Endothelial cell of umbilical vein (primary cell): ENCODE data around the gene BPI. TPM values are rescaled to one million over a fixed set of nuclear protein-coding genes. Genes with fewer than 3 reads are reported as not detected.

ENCODE experiments used
- BruUV-seq: library from RNA; stranded (reverse); fragments of 400-500 nt; replicated peaks from 2 replicates; lab custom pipeline; 2021; lab: Mats Ljungman, UMichigan
- CTCF ChIA-PET: fragments of 300-600, 350-600 bp; sonication (Branson Sonifier 250); formaldehyde crosslinking; loops from one replicate; lab custom pipeline; 2021; ENCODE audit warnings: antibody characterized with exemption, inconsistent platforms; lab: Charles Lee
- POLR2A ChIA-PET: fragments of 300-600, 350-600 bp; sonication (Branson Sonifier 250); formaldehyde crosslinking; loops from one replicate; lab custom pipeline; 2021; ENCODE audit warnings: antibody characterized with exemption, inconsistent platforms; lab: Charles Lee
- DNase-seq: peaks from one replicate; pipeline ENCODE4 v3.0.0-alpha.2; 2011; ENCODE audit warnings: low read depth, low spot score
- FAIRE-seq: peaks from 2 replicates; lab custom pipeline; 2011; peaks lifted over from hg19 to GRCh38; lab: Jason Lieb, UNC
- H2AFZ ChIP-seq: 2 replicates; pipeline ENCODE4 v1.6.0; 2012; ENCODE audit warnings: low read depth, low read length, control low read depth, inconsistent platforms
- H3K27ac ChIP-seq: 2 replicates; pipeline ENCODE4 v1.5.1; 2011; ENCODE audit warnings: low read depth, mild to moderate bottlenecking, control low read depth, low read length, moderate library complexity; ENCODE audit not compliant: insufficient read depth
- H3K27me3 ChIP-seq, 2 experiments: 2 replicates each; pipeline versions ENCODE4 v1.6.0 to v1.6.1; 2011; ENCODE audit warnings: low read length in 2 of 2, mixed read lengths in 1 of 2; ENCODE audit not compliant: control insufficient read depth in 2 of 2, insufficient read depth in 2 of 2
- H3K36me3 ChIP-seq, 2 experiments: 2 replicates in 1 of 2; 3 replicates in 1 of 2; pipeline ENCODE4 v1.5.1; 2011; ENCODE audit warnings: low read length in 2 of 2, mild to moderate bottlenecking in 1 of 2, moderate library complexity in 1 of 2; ENCODE audit not compliant: control insufficient read depth in 2 of 2, insufficient read depth in 2 of 2; ENCODE audit errors: extremely low read depth in 1 of 2
- H3K4me1 ChIP-seq: 3 replicates; pipeline ENCODE4 v1.5.1; 2011; ENCODE audit warnings: mild to moderate bottlenecking, low read length; ENCODE audit not compliant: control insufficient read depth, insufficient read depth; ENCODE audit errors: extremely low read depth
- H3K4me2 ChIP-seq: 2 replicates; pipeline ENCODE4 v1.6.1; 2011; ENCODE audit warnings: low read length, control low read depth, mixed read lengths; ENCODE audit not compliant: insufficient read depth
- H3K4me3 ChIP-seq, 3 experiments: fragments of 200-600 bp in 1 of 3; sonication (generic), shearing (Covaris generic) in 1 of 3; replicated peaks in 1 of 3; 2 replicates each; pipeline ENCODE4 v1.5.1; 2011 to 2016; ENCODE audit warnings: control low read depth in 3 of 3, low read length in 3 of 3, mild to moderate bottlenecking in 2 of 3, inconsistent platforms in 1 of 3, low read depth in 1 of 3, moderate library complexity in 1 of 3; ENCODE audit not compliant: insufficient read depth in 1 of 3
- H3K79me2 ChIP-seq: 2 replicates; pipeline ENCODE4 v1.6.0; 2012; ENCODE audit warnings: low read length, inconsistent platforms; ENCODE audit not compliant: control insufficient read depth, insufficient read depth
- H3K9ac ChIP-seq: replicated peaks from 2 replicates; pipeline ENCODE3; 2011; ENCODE audit warnings: low read length, control low read depth; ENCODE audit not compliant: insufficient read depth; ENCODE audit errors: extremely low read depth
- H3K9me1 ChIP-seq: replicated peaks from 3 replicates; pipeline ENCODE4 v1.6.0; 2011; ENCODE audit warnings: mild to moderate bottlenecking, low read length; ENCODE audit not compliant: control insufficient read depth, insufficient read depth; ENCODE audit errors: extremely low read depth
- H3K9me3 ChIP-seq: replicated peaks from 2 replicates; pipeline ENCODE4 v1.5.1; 2012; ENCODE audit warnings: low read length, inconsistent platforms; ENCODE audit not compliant: control insufficient read depth, insufficient read depth
- H4K20me1 ChIP-seq: replicated peaks from 2 replicates; pipeline ENCODE3; 2011; ENCODE audit warnings: mild to moderate bottlenecking, low read length; ENCODE audit not compliant: control insufficient read depth, insufficient read depth; ENCODE audit errors: extremely low read depth
- CTCF ChIP-seq, 2 donors: IDR thresholded peaks; 1 replicate in 1 of 2; 2 replicates in 1 of 2; pipeline ENCODE4 v1.5.1; 2011; ENCODE audit warnings: low read length in 2 of 2, mild to moderate bottlenecking in 2 of 2, moderate library complexity in 2 of 2, control low read depth in 1 of 2, inconsistent platforms in 1 of 2, low read depth in 1 of 2; ENCODE audit not compliant: insufficient read depth in 1 of 2; ENCODE audit errors: extremely low read depth in 1 of 2
- EZH2 ChIP-seq: IDR thresholded peaks from 2 replicates; pipeline ENCODE4 v1.6.1; 2012; ENCODE audit warnings: borderline replicate concordance, low read depth, mild to moderate bottlenecking, moderate library complexity, low read length, inconsistent platforms; ENCODE audit not compliant: severe bottlenecking
- GATA2 ChIP-seq: IDR thresholded peaks from 2 replicates; pipeline ENCODE4 v1.7.0; 2011; ENCODE audit warnings: low read depth, mild to moderate bottlenecking, moderate library complexity, mixed read lengths, low read length; ENCODE audit not compliant: insufficient read length, insufficient read depth
- MAX ChIP-seq: IDR thresholded peaks from 2 replicates; pipeline ENCODE4 v1.6.1; 2011; ENCODE audit not compliant: insufficient read depth, insufficient read length
- POLR2A ChIP-seq: IDR thresholded peaks from 2 replicates; pipeline ENCODE4 v1.6.1; 2012; ENCODE audit warnings: low read depth, mild to moderate bottlenecking, control low read depth, low read length
- POLR2AphosphoS5 ChIP-seq: IDR thresholded peaks from 2 replicates; pipeline ENCODE4 v1.6.1; 2012; ENCODE audit warnings: low read depth, mild to moderate bottlenecking, control low read depth, low read length, moderate library complexity; ENCODE audit not compliant: insufficient read depth
- dilution Hi-C: fragments of 300-500 bp; cut with MboI; formaldehyde crosslinking; loops from one replicate; pipeline ENCODE4 v1.15.0; 2019; ENCODE audit warnings: low sequenced_read_pairs; ENCODE audit not compliant: extremely low pct_ligation_motif_present
- intact Hi-C: fragments of 100-400 bp; cut with micrococcal nuclease; formaldehyde crosslinking; loops from one replicate; pipeline ENCODE4 v1.10.0; 2022
- polyA plus RNA-seq, 4 experiments: library from polyadenylated mRNA; depleted of rRNA in 3 of 4; stranded (reverse) in 3 of 4; unstranded in 1 of 4; fragments of >200 nt; gene quantifications; 2 replicates each; pipeline versions ENCODE4 v1.2.1 to v1.2.3, GENCODE V29; 2011 to 2012; ENCODE audit warnings: missing spikeins in 1 of 4
- total RNA-seq: library from RNA; stranded (reverse); gene quantifications from 2 replicates; pipeline ENCODE4 v1.2.3, GENCODE V29; 2021

Gene BPI
- total and polyA plus RNA-seq, 2 donors (not counting 3 experiments of a cell fraction or from before 2014, with no cell fraction given): not detected

GRCh38 chr20:38354227-38354626 is 50.3 kb downstream of the BPI start:
- dilution Hi-C loops: no loop called here
- Histone ChIP-seq H3K9me1 (no peaks in the 10 kb centered on the region), H3K79me2 (no peaks in the 10 kb centered on the region), H4K20me1 (no peaks in the 10 kb centered on the region), H3K4me3 (no peak overlapping the region), H2AFZ (no peak overlapping the region), H3K36me3 (no peaks in the 10 kb centered on the region), H3K4me1 (no peaks in the 10 kb centered on the region), H3K9me3 (no peaks in the 10 kb centered on the region), H3K27me3 (no peaks in the 10 kb centered on the region), H3K4me2 (no peak overlapping the region), H3K9ac (no peak overlapping the region), H3K27ac (no peak overlapping the region)
- TF ChIP-seq EZH2 (no peak), POLR2AphosphoS5 (no peak), MAX (no peak), POLR2A (no peak), CTCF (IDR thresholded peaks at IDR 0.05; ENCODE audit: extremely low read depth in 1 of 2, insufficient read depth in 1 of 2, low read depth in 1 of 2, low read length in 2 of 2) (no peak), GATA2 (no peak)
- FAIRE-seq: no peak
- DNase-seq: no peak
- no TSS peak for BruUV-seq
- ChIA-PET POLR2A (no interaction called here), CTCF (interaction anchor here (0.9 to 3.7 kb wide), 5 partner anchors 9 to 54 kb away, joined by 3 to 27 read pairs (median 4); no protein-coding TSS in a partner anchor)
- intact Hi-C loops: no loop called here
